ENCODE results near the gene SLC66A3.
A peak's percentile ranks its signal among the peaks of the same experiment; 100 is the strongest.

Gene SLC66A3

DNA sequence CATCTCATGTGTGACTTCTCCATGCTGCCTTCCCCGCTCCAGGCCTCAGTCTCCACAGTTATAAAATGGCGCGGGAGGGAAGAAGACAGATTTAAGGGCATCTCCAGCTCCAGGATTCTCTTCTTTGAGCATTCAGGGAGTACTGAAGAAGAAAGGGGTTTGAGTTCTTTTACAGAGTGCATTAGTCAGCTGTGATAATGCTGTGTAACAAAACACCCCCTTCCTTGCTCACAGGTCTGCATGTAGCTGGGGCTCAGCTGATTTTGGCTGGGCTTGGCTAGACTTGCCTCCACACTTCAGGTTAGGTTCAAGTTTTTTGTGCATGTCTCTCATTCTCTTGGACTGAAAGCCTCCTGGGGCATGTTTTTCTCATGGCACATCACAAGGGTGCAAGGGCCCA lies 8.0 kb upstream of the SLC66A3 start:
- POLR2A ChIA-PET, result no interaction called here
- no peak overlapping the region for H3K4me3 ChIP-seq (ENCODE audit: low read depth, low read length)
- DNase-seq (ENCODE audit: low read depth, low spot score), result no peak
- TF ChIP-seq, protein P1, sequence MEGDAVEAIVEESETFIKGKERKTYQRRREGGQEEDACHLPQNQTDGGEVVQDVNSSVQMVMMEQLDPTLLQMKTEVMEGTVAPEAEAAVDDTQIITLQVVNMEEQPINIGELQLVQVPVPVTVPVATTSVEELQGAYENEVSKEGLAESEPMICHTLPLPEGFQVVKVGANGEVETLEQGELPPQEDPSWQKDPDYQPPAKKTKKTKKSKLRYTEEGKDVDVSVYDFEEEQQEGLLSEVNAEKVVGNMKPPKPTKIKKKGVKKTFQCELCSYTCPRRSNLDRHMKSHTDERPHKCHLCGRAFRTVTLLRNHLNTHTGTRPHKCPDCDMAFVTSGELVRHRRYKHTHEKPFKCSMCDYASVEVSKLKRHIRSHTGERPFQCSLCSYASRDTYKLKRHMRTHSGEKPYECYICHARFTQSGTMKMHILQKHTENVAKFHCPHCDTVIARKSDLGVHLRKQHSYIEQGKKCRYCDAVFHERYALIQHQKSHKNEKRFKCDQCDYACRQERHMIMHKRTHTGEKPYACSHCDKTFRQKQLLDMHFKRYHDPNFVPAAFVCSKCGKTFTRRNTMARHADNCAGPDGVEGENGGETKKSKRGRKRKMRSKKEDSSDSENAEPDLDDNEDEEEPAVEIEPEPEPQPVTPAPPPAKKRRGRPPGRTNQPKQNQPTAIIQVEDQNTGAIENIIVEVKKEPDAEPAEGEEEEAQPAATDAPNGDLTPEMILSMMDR (IDR thresholded peaks at IDR 0.05; ENCODE audit: insufficient read depth, low read length, missing control alignments), result no peak
- CTCF ChIA-PET, result interaction anchor here (1.6 kb wide), 1 partner anchor 87 kb away, joined by 3 read pairs; no protein-coding TSS in a partner anchor

DNA sequence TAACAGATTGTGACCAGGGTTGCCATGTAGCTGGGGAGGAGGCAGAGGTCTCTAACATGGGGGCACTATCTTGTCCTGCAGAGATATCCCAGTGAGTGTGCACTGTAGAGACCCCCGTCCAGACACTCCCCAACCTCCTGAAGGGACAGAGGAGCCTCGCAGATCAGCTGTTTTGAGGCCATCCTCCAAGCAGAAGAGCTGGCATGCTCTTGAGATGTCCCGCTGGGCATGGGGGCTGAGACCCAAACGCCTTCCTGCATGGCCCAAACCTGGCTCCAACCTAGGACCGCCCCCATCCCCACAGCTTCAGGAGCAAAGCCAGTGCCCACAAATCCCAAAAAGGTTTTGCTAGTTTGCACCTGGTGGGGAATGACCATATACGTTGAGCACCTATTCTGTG lies 2.7 kb upstream of the SLC66A3 start:
- no peak overlapping the region for H3K4me3 ChIP-seq (ENCODE audit: low read depth, low read length)
- ChIA-PET POLR2A (no interaction called here), CTCF (interaction anchor here (1.2 kb wide), 1 partner anchor 20 kb away, joined by 9 read pairs; a partner anchor contains a TSS)
- TF ChIP-seq, protein P1 (IDR thresholded peaks at IDR 0.05; ENCODE audit: insufficient read depth, low read length, missing control alignments), result no peak
- DNase-seq (ENCODE audit: low read depth, low spot score), result no peak

DNA sequence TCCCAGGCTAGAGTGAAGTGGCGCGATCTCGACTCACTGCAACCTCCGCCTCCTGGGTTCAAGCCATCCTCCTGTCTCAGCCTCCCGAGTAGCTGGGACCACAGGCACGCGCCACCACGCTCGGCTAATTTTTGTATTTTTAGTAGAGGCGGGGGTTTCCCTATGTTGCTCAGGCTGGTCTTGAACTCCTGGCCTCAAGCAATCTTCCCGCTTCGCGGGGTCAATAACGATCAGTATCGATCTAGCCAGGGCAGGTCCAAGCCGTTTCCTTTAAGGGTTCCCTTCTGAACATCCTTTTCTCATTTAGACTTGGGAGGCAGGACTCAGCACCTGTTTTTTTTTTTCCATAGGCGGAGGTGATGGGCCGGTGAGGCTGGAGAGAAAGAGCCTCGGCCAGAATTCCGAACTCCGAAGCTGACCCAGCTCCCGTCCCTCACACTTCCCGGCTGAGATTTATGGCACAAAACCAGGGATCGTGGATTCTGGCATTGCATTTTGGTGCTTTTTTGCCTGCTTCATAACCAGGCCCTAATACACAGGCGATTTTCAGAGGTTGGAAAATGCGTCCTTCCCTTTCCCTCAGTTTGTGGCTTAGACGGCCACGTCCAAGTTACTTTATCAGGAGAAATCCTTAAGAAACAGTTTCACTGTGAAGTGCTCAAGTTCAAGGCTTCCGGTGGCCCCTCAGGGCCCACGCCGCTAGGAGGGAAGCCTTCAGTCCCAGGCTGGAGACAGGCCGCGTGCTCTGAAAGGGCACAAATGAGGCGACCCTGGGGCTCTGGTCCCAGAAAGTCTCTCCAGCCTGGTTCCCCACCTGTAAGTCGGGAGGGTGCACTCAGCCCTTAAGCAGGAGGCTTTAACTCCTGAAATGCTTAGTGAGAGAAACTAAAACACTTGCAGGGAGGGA lies 998 bp upstream of the SLC66A3 start:
- no peak for DNase-seq (ENCODE audit: low read depth, low spot score)
- H3K4me3 ChIP-seq (ENCODE audit: low read depth, low read length), result peak overlapping the region; percentile 53
- POLR2A ChIA-PET, result interaction anchor here (2.2 kb wide), 1 partner anchor 22 kb away, joined by 8 read pairs; a partner anchor contains a TSS
- CTCF ChIA-PET, result interaction anchor here (3.3 kb wide), 1 partner anchor 21 kb away, joined by 18 read pairs; a partner anchor contains a TSS
- TF ChIP-seq, protein P1 (IDR thresholded peaks at IDR 0.05; ENCODE audit: insufficient read depth, low read length, missing control alignments), result no peak

DNA sequence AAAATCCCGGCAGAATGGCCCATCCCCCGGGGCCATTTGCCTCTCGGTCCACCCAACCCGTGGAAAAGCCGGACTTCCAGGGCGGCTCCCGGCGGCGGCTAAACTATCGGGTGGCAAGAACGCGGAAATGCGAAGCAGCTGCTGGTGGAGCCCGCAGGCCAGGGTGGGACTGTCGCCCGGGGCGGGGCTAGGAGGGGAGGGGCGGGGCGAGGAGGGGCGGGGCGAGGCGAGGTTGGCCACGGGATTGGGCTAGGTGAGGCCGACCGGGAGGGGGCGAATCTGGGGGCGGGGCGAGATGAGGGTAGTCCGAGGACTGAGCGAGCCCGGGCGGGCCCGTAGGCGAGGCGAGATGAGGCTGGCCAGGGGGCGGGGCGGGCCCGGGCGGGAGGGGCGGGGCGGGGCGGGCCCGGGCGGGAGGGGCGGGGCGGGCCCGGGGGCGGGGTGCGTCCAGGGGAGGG lies 315 bp upstream of the SLC66A3 start:
- DNase-seq (ENCODE audit: low read depth, low spot score), result peak; percentile 55
- H3K4me3 ChIP-seq (ENCODE audit: low read depth, low read length), result peak overlapping the region; percentile 67
- ChIA-PET CTCF (interaction anchor here (3.3 kb wide), 1 partner anchor 22 kb away, joined by 18 read pairs; a partner anchor contains a TSS), POLR2A (interaction anchor here (1.1 to 2.2 kb wide), 2 partner anchors 22 to 190 kb away, joined by 6 to 8 read pairs; partner anchors contain the start of gene ROCK2)
- TF ChIP-seq, protein P1 (IDR thresholded peaks at IDR 0.05; ENCODE audit: insufficient read depth, low read length, missing control alignments), result no peak

DNA sequence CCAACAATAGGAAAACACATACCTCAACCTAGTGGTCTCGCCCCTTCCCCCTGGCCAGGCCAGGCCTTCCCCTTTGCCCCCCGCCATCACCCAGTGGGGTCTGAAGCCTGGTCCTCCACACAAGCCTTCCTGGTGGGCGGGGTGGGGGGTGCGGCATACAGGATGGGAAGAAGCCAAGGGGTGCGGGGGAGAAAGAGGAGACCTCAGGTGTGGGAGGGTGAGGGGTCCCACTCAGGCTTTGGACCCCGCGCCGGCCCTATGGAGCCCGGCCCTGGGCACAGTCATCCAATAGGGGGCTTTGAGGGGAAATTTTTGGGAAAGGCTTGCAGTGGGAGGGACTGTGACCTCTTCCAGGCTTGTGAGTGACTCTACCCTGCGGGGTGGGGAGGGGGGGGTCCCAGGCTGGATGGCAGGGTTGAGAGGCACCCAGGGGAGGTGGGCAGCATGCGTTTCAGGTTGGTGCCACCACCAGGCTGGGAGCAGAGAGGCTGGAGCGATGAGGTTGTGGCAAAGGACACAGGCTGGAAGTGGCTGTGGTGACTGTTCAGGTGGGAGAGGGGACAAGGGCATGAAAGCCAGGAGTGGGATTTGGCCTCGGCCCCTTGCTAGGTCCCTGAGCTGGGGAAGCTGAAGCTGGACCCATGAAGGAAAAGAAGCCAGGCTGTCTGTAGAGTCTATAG lies 1.3 kb downstream of the SLC66A3 start:
- TF ChIP-seq, protein P1 (IDR thresholded peaks at IDR 0.05; ENCODE audit: insufficient read depth, low read length, missing control alignments), result no peak
- DNase-seq (ENCODE audit: low read depth, low spot score), result no peak
- ChIA-PET CTCF (interaction anchor here (1.0 to 3.3 kb wide), 3 partner anchors 23 to 290 kb away, joined by 3 to 18 read pairs (median 5); a partner anchor contains a TSS), POLR2A (no interaction called here)
- no peak overlapping the region for H3K4me3 ChIP-seq (ENCODE audit: low read depth, low read length)

All from AG04449 (cell line).